GM23338 (cell line): ENCODE results near the gene RNF187.

Experiments
- CTCF ChIP-seq, 2 experiments: fragments of 200-600 bp in 1 of 2; sonication (generic) in 1 of 2; conservative IDR thresholded peaks; 2 replicates each; pipeline versions ENCODE4 v1.5.1 to v1.6.1; 2016 to 2017; ENCODE audit warnings: antibody characterized with exemption in 2 of 2, low read depth in 2 of 2, mild to moderate bottlenecking in 2 of 2, moderate library complexity in 1 of 2
- EZH2 ChIP-seq: fragments of 200-600 bp; sonication (generic); IDR thresholded peaks from one replicate; pipeline ENCODE4 v1.8.0; 2017; ENCODE audit warnings: antibody characterized with exemption, mild to moderate bottlenecking, low read depth; ENCODE audit not compliant: unreplicated experiment
- EZH2phosphoT487 ChIP-seq: fragments of 200-600 bp; sonication (generic); IDR thresholded peaks from one replicate; pipeline ENCODE4 v1.8.1; 2018; ENCODE audit warnings: antibody characterized with exemption; ENCODE audit not compliant: unreplicated experiment
- JUNB ChIP-seq: IDR thresholded peaks from one replicate; pipeline ENCODE4 v1.6.1; 2016; ENCODE audit warnings: antibody characterized with exemption; ENCODE audit not compliant: unreplicated experiment
- NANOG ChIP-seq: IDR thresholded peaks from 2 replicates; pipeline ENCODE4 v1.6.1; 2016; ENCODE audit warnings: antibody characterized with exemption, borderline replicate concordance
- POLR2AphosphoS5 ChIP-seq: IDR thresholded peaks from 2 replicates; pipeline ENCODE4 v1.6.1; 2016; ENCODE audit warnings: antibody characterized with exemption, low read depth
- REST ChIP-seq: IDR thresholded peaks from one replicate; pipeline ENCODE4 v1.6.1; 2018; ENCODE audit warnings: antibody characterized with exemption; ENCODE audit not compliant: unreplicated experiment
- STAT1 ChIP-seq: IDR thresholded peaks from one replicate; pipeline ENCODE4 v1.6.1; 2016; ENCODE audit warnings: antibody characterized with exemption; ENCODE audit not compliant: unreplicated experiment
- ZNF114 ChIP-seq: fragments of 250-450 bp; sonication (Bioruptor Pico); IDR thresholded peaks from 2 replicates; pipeline ENCODE4 v1.5.0; 2020; ENCODE audit warnings: mild to moderate bottlenecking, moderate library complexity
- ZNF331 ChIP-seq: fragments of 250-450 bp; sonication (Bioruptor Pico); IDR thresholded peaks from 2 replicates; pipeline ENCODE4 v1.5.0; 2020; ENCODE audit warnings: low read depth, mild to moderate bottlenecking, moderate library complexity
- TF ChIP-seq, protein P1 (sequence below): fragments of 250-450 bp; sonication (Bioruptor Pico); IDR thresholded peaks from 2 replicates; pipeline ENCODE4 v1.5.0; 2020; ENCODE audit warnings: mild to moderate bottlenecking, moderate library complexity

DNA sequence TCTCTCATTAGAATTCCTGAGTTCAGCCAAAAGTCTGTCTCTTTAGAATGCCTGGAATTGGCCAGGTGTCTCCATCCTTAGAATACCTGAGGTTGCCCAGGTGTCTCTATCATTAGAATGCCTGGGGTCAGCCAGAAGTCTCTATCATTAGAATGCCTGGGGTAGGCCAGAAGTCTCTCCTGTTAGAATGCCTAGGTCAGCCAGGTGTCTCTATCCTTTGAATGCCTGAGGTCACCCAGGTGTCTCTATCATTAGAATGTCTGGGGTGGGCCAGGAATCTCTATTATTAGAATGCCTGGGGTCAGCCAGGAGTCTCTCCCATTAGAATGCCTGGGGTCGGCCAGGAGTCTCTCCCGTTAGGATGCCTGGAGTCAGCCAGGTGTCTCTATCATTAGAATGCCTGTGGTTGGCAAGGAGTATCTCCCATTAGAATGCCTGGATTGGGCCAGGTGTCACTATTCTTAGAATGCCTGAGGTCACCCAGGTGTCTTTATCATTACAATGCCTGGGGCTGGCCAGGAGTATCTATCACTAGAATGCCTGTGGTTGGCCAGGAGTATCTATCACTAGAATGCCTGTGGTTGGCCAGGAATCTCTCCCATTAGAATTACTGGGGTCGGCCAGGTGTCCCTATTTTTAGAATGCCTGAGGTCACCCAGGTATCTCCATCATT, 43.0 kb downstream of the RNF187 start:
- TF ChIP-seq POLR2AphosphoS5 (no peak), CTCF (conservative IDR thresholded peaks at IDR 0.05; ENCODE audit: low read depth in 2 of 2) (no peak), EZH2 (no peak), EZH2phosphoT487 (no peak), JUNB (no peak), ZNF331 (CRISPR knock-in tag) (no peak), STAT1 (no peak), NANOG (no peak), REST (no peak), ZNF114 (no peak)
- TF ChIP-seq, protein P1, sequence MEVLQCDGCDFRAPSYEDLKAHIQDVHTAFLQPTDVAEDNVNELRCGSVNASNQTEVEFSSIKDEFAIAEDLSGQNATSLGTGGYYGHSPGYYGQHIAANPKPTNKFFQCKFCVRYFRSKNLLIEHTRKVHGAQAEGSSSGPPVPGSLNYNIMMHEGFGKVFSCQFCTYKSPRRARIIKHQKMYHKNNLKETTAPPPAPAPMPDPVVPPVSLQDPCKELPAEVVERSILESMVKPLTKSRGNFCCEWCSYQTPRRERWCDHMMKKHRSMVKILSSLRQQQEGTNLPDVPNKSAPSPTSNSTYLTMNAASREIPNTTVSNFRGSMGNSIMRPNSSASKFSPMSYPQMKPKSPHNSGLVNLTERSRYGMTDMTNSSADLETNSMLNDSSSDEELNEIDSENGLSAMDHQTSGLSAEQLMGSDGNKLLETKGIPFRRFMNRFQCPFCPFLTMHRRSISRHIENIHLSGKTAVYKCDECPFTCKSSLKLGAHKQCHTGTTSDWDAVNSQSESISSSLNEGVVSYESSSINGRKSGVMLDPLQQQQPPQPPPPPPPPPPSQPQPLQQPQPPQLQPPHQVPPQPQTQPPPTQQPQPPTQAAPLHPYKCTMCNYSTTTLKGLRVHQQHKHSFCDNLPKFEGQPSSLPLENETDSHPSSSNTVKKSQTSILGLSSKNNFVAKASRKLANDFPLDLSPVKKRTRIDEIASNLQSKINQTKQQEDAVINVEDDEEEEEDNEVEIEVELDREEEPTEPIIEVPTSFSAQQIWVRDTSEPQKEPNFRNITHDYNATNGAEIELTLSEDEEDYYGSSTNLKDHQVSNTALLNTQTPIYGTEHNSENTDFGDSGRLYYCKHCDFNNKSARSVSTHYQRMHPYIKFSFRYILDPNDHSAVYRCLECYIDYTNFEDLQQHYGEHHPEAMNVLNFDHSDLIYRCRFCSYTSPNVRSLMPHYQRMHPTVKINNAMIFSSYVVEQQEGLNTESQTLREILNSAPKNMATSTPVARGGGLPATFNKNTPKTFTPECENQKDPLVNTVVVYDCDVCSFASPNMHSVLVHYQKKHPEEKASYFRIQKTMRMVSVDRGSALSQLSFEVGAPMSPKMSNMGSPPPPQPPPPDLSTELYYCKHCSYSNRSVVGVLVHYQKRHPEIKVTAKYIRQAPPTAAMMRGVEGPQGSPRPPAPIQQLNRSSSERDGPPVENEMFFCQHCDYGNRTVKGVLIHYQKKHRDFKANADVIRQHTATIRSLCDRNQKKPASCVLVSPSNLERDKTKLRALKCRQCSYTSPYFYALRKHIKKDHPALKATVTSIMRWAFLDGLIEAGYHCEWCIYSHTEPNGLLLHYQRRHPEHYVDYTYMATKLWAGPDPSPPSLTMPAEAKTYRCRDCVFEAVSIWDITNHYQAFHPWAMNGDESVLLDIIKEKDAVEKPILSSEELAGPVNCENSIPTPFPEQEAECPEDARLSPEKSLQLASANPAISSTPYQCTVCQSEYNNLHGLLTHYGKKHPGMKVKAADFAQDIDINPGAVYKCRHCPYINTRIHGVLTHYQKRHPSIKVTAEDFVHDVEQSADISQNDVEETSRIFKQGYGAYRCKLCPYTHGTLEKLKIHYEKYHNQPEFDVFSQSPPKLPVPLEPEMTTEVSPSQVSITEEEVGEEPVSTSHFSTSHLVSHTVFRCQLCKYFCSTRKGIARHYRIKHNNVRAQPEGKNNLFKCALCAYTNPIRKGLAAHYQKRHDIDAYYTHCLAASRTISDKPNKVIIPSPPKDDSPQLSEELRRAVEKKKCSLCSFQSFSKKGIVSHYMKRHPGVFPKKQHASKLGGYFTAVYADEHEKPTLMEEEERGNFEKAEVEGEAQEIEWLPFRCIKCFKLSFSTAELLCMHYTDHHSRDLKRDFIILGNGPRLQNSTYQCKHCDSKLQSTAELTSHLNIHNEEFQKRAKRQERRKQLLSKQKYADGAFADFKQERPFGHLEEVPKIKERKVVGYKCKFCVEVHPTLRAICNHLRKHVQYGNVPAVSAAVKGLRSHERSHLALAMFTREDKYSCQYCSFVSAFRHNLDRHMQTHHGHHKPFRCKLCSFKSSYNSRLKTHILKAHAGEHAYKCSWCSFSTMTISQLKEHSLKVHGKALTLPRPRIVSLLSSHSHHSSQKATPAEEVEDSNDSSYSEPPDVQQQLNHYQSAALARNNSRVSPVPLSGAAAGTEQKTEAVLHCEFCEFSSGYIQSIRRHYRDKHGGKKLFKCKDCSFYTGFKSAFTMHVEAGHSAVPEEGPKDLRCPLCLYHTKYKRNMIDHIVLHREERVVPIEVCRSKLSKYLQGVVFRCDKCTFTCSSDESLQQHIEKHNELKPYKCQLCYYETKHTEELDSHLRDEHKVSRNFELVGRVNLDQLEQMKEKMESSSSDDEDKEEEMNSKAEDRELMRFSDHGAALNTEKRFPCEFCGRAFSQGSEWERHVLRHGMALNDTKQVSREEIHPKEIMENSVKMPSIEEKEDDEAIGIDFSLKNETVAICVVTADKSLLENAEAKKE (CRISPR knock-in tag): no peak
